Left colon (tissue), 2 donors: ENCODE data around the gene PLEKHH1. TPM values are rescaled to one million over a fixed set of nuclear protein-coding genes. Genes with fewer than 3 reads are reported as not detected.

Experiments used
- ATAC-seq: fragments of 200-7000 bp; cut with Tn5 transposase; one replicate; pipeline ENCODE4 v1.9.1; 2020; ENCODE audit warnings: mild to moderate bottlenecking, moderate library complexity
- DNase-seq, 2 donors: peaks; one replicate each; pipeline ENCODE4 v3.0.0-alpha.2; 2020
- intact Hi-C, 2 donors: fragments of 100-400 bp; cut with DNase I in 1 of 2; cut with micrococcal nuclease in 1 of 2; formaldehyde crosslinking; loops; one replicate each; pipeline versions ENCODE4 v1.11.2 to v1.14.0; 2022; cut with DNase I, micrococcal nuclease
- total RNA-seq, 2 donors: library from RNA; stranded (reverse); fragmentation: NEBNext Ultra II Directional; extraction: Animal tissue kit (Norgen Biotek cat#: 25700); gene quantifications; one replicate each; pipeline ENCODE4 v1.2.1, GENCODE V29; 2021
- donor health status: DM: no; HTN: no; CAD: no.
- donor health status: DM: yes; HTN: yes; CAD: no.

The PLEKHH1 gene
- total RNA-seq, 2 donors from 2014 or later = 54.0 to 63.2 TPM

DNA sequence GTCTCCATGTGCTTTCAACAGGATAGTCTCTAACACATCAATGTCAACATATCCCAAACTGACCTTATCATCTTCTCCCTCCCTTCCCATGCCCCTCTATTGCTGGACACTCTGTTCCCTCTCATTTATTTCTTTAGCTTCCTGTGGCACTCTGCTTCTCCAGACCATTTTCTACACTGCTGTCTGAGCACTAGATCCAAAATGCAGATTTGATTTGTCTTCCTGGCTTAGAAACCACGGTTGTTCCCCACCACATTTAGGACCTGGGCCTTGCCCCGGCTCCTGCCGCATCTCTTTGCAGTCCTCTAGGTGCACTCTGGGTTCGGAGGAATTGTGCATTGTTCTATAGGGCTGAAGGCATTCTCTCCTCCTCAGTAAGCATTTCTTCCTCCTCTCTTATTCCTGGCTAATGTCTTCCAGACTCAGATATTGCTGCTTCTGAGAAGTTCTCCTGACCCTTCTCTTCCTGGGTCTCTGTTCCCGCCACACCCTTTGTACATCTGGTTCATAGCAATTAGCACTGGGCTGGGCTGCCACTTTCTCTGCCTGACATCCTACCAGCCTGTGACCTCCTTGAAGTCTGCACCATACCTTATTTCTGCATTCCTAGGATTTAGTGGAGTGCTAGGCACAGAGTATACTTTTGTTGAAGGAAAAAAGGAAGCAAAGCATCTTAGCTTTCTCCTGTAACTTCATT lies 100.5 kb downstream of the PLEKHH1 start:
- ATAC-seq = peak; percentile 92
- peak in 1 of 2 donors; percentile 20 for DNase-seq

GRCh38 chr14:67636361-67636919 lies 103.3 kb downstream of the PLEKHH1 start:
- intact Hi-C loops = no loop called here
- ATAC-seq (peak; percentile 53), DNase-seq (no peak)

More for the DNA sequence above, 100.5 kb downstream of the PLEKHH1 start:
- intact Hi-C loops = no loop called here

DNA sequence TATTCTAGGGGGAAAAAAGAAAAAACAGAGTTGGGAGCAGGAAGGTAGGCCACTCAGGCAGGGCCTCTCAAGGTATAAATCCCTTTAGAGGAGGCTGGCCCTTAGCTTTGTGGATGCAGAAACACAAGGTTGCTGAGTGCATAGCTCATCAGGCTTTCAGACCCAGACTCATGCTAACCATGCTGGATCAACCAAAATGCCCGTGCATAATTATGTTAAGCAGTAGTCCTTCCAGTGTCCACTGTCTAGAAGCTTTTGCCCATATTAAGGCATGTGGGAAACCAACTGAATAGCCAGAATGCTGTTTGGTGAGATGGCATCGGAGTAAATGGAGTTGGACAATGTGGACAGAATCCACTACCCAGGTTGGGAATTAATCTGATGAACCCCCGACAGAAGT lies 105.6 kb downstream of the PLEKHH1 start:
- ATAC-seq (no peak), DNase-seq (no peak)
- intact Hi-C loops = no loop called here

Other genes starting within 250 kb of the PLEKHH1 start
- 10 to 100 TPM; 80.3 to 91.2 TPM for gene ATP6V1D, start 173.5 kb upstream of the PLEKHH1 start, total RNA-seq
- gene EIF2S1, start 173.0 kb upstream of the PLEKHH1 start, total RNA-seq = 10 to 100 TPM; 58.1 to 66.2 TPM
- gene PLEK2, start 121.1 kb upstream of the PLEKHH1 start, total RNA-seq = 10 to 100 TPM; 41.7 to 52.2 TPM
- 10 to 100 TPM in 1 of 2 donors, 1 to 10 TPM in 1; 5.0 to 10.3 TPM for gene TMEM229B, start 44.6 kb upstream of the PLEKHH1 start, total RNA-seq
- 10 to 100 TPM; 14.0 to 14.3 TPM for gene PIGH, start 67.0 kb downstream of the PLEKHH1 start, total RNA-seq
- gene ARG2, start 86.6 kb downstream of the PLEKHH1 start, total RNA-seq = 10 to 100 TPM in 1 of 2 donors, under 1 TPM in 1; 0.85 to 18.1 TPM
- 100 to 1,000 TPM; 120 to 135 TPM for gene VTI1B, start 141.3 kb downstream of the PLEKHH1 start, total RNA-seq
- gene RDH11, start 162.5 kb downstream of the PLEKHH1 start, total RNA-seq = 10 to 100 TPM; 40.6 to 48.1 TPM
- gene RDH12, start 168.6 kb downstream of the PLEKHH1 start, total RNA-seq = not detected